Measurements from ENCODE around the gene RASEF.
"Not testable (repeated sequence)": the region's sequence is repeated elsewhere in the genome, so short reads cannot be mapped to it uniquely, and the experiment has no call there.

GRCh38 chr9:82936561-82936960, 126.4 kb downstream of the RASEF start:
- TF ChIP-seq, protein P1, sequence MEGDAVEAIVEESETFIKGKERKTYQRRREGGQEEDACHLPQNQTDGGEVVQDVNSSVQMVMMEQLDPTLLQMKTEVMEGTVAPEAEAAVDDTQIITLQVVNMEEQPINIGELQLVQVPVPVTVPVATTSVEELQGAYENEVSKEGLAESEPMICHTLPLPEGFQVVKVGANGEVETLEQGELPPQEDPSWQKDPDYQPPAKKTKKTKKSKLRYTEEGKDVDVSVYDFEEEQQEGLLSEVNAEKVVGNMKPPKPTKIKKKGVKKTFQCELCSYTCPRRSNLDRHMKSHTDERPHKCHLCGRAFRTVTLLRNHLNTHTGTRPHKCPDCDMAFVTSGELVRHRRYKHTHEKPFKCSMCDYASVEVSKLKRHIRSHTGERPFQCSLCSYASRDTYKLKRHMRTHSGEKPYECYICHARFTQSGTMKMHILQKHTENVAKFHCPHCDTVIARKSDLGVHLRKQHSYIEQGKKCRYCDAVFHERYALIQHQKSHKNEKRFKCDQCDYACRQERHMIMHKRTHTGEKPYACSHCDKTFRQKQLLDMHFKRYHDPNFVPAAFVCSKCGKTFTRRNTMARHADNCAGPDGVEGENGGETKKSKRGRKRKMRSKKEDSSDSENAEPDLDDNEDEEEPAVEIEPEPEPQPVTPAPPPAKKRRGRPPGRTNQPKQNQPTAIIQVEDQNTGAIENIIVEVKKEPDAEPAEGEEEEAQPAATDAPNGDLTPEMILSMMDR (IDR thresholded peaks at IDR 0.05), result not testable (repeated sequence)
- TF ChIP-seq ZFX (IDR thresholded peaks at IDR 0.05; ENCODE audit: borderline replicate concordance), result not testable (repeated sequence)

Data from 22Rv1 (cell line).